ENCODE data around the gene PPIF. TPM values are rescaled to one million over a fixed set of nuclear protein-coding genes. Genes with fewer than 3 reads are reported as not detected.
"Not testable (repeated sequence)": the region's sequence is repeated elsewhere in the genome, so short reads cannot be mapped to it uniquely, and the experiment has no call there.

PPIF gene
- total and polyA plus RNA-seq, 7 donors = 26.4 to 74.9 (median 48.5) TPM

- H3K27me3 ChIP-seq = no peaks in the 10 kb centered on the region
- WGBS, 2 donors = 80 to 88% methylated on average over 9 of the region's 9 CpGs
- no peak overlapping the region for H3K4me3 ChIP-seq
- intact Hi-C loops (cut with DNase I) = no loop called here
- no peaks in the 10 kb centered on the region for H3K36me3 ChIP-seq
- H3K27ac ChIP-seq = no peak overlapping the region
- TF ChIP-seq POLR2A (IDR thresholded peaks at IDR 0.05) (no peak), EP300 (IDR thresholded peaks at IDR 0.05) (no peak), CTCF (IDR thresholded peaks at IDR 0.05) (no peak), POLR2AphosphoS5 (IDR thresholded peaks at IDR 0.05) (no peak)
- no peak for DNase-seq
- no peaks in the 10 kb centered on the region for H3K9me3 ChIP-seq
- H3K4me1 ChIP-seq = peaks cover 0 to 22% (median 10%) of the 10 kb centered on the region in 4 donors
These were observed 17.7 kb upstream of the PPIF start for GRCh38 chr10:79329529-79329928.

GRCh38 chr10:79331226-79331625, 16.0 kb upstream of the PPIF start:
- intact Hi-C loops (cut with DNase I) = no loop called here
- WGBS, 2 donors = 89 to 91% methylated on average over 5 of the region's 5 CpGs
- H3K4me3 ChIP-seq = no peak overlapping the region
- H3K27ac ChIP-seq = no peak overlapping the region
- H3K4me1 ChIP-seq = peaks cover 0 to 24% (median 17%) of the 10 kb centered on the region in 4 donors
- TF ChIP-seq CTCF (IDR thresholded peaks at IDR 0.05) (no peak), EP300 (IDR thresholded peaks at IDR 0.05) (no peak), POLR2A (IDR thresholded peaks at IDR 0.05) (no peak), POLR2AphosphoS5 (IDR thresholded peaks at IDR 0.05) (no peak)
- no peaks in the 10 kb centered on the region for H3K36me3 ChIP-seq
- H3K27me3 ChIP-seq = no peaks in the 10 kb centered on the region
- no peaks in the 10 kb centered on the region for H3K9me3 ChIP-seq
- no peak for DNase-seq

- intact Hi-C loops (cut with DNase I) = no loop called here
- H3K4me1 ChIP-seq = peaks cover 0 to 29% (median 22%) of the 10 kb centered on the region in 4 donors
- no peaks in the 10 kb centered on the region for H3K9me3 ChIP-seq
- H3K4me3 ChIP-seq = no peak overlapping the region
- H3K27me3 ChIP-seq = no peaks in the 10 kb centered on the region
- DNase-seq = no peak
- H3K27ac ChIP-seq = no peak overlapping the region
- 59 to 80% methylated on average over 6 of the region's 6 CpGs for WGBS, 2 donors
- no peaks in the 10 kb centered on the region for H3K36me3 ChIP-seq
- TF ChIP-seq POLR2AphosphoS5 (IDR thresholded peaks at IDR 0.05) = no peak
- TF ChIP-seq CTCF (IDR thresholded peaks at IDR 0.05) = no peak
- TF ChIP-seq EP300 (IDR thresholded peaks at IDR 0.05) = no peak
- no peak for TF ChIP-seq POLR2A (IDR thresholded peaks at IDR 0.05)
These were observed 15.6 kb upstream of the PPIF start for GRCh38 chr10:79331709-79332108.

GRCh38 chr10:79332610-79333315, 14.5 kb upstream of the PPIF start:
- H3K27me3 ChIP-seq; H3K27ac ChIP-seq; H3K4me3 ChIP-seq; DNase-seq; intact Hi-C loops (cut with DNase I); H3K9me3 ChIP-seq; H3K36me3 ChIP-seq: not testable (repeated sequence)
- 96% methylated on average over 2 of the region's 10 CpGs for WGBS, 2 donors
- H3K4me1 ChIP-seq = peaks cover 0 to 35% (median 27%) of the 10 kb centered on the region in 4 donors

GRCh38 chr10:79333513-79333912, 13.8 kb upstream of the PPIF start:
- no peak for DNase-seq
- Histone ChIP-seq H3K27ac (no peak overlapping the region), H3K36me3 (no peaks in the 10 kb centered on the region), H3K4me1 (peaks cover 0 to 35% (median 27%) of the 10 kb centered on the region in 4 donors), H3K9me3 (no peaks in the 10 kb centered on the region), H3K4me3 (no peak overlapping the region), H3K27me3 (no peaks in the 10 kb centered on the region)
- TF ChIP-seq POLR2A (IDR thresholded peaks at IDR 0.05) (no peak), EP300 (IDR thresholded peaks at IDR 0.05) (no peak)
- intact Hi-C loops (cut with DNase I) = no loop called here
- 92 to 95% methylated on average over 2 of the region's 2 CpGs for WGBS, 2 donors

- Histone ChIP-seq H3K27ac (no peak overlapping the region), H3K36me3 (no peaks in the 10 kb centered on the region), H3K27me3 (no peaks in the 10 kb centered on the region), H3K4me1 (peaks cover 0 to 35% (median 27%) of the 10 kb centered on the region in 4 donors), H3K4me3 (no peak overlapping the region), H3K9me3 (no peaks in the 10 kb centered on the region)
- WGBS, 2 donors = 92 to 95% methylated on average over 2 of the region's 2 CpGs
- intact Hi-C loops (cut with DNase I) = no loop called here
- no peak for DNase-seq
- TF ChIP-seq POLR2AphosphoS5 (IDR thresholded peaks at IDR 0.05) (no peak), POLR2A (IDR thresholded peaks at IDR 0.05) (no peak), EP300 (IDR thresholded peaks at IDR 0.05) (no peak), CTCF (IDR thresholded peaks at IDR 0.05) (no peak)
These were observed 12.7 kb upstream of the PPIF start for GRCh38 chr10:79334573-79334972.
